GM23338 (cell line): ENCODE results near the gene DNAH17. TPM values are rescaled to one million over a fixed set of nuclear protein-coding genes. Genes with fewer than 3 reads are reported as not detected.

ENCODE experiments used
- ATAC-seq: fragments of 200-7000 bp; cut with Tn5 transposase; 3 replicates; pipeline ENCODE4 v1.9.1; 2020
- DNase-seq: peaks from one replicate; pipeline ENCODE4 v3.0.0-alpha.2; 2015; ENCODE audit warnings: low spot score
- H2AFZ ChIP-seq: fragments of 200-600 bp; sonication (generic); 2 replicates; pipeline ENCODE4 v1.8.0; 2016; ENCODE audit warnings: antibody characterized with exemption, mild to moderate bottlenecking, moderate library complexity
- H3F3A ChIP-seq: fragments of 200-600 bp; sonication (generic); replicated peaks from 2 replicates; pipeline ENCODE4 v1.8.0; 2017; ENCODE audit warnings: antibody characterized with exemption, mixed run types, low read depth
- H3K27ac ChIP-seq: fragments of 200-600 bp; sonication (generic); 2 replicates; pipeline ENCODE4 v1.6.1; 2016; ENCODE audit warnings: low read depth
- H3K27me3 ChIP-seq: fragments of 200-600 bp; sonication (generic); 2 replicates; pipeline ENCODE4 v1.8.0; 2016; ENCODE audit warnings: mild to moderate bottlenecking, mixed run types, moderate library complexity; ENCODE audit not compliant: insufficient read depth
- H3K36me3 ChIP-seq: fragments of 200-600 bp; sonication (generic); 2 replicates; pipeline ENCODE4 v1.8.0; 2016; ENCODE audit warnings: mild to moderate bottlenecking; ENCODE audit not compliant: insufficient read depth
- H3K4me1 ChIP-seq: fragments of 200-600 bp; sonication (generic); 2 replicates; pipeline ENCODE4 v1.8.0; 2016; ENCODE audit warnings: mild to moderate bottlenecking, moderate library complexity; ENCODE audit not compliant: insufficient read depth
- H3K4me2 ChIP-seq: fragments of 200-600 bp; sonication (generic); 2 replicates; pipeline ENCODE4 v1.7.1; 2017; ENCODE audit warnings: mixed run types
- H3K4me3 ChIP-seq: fragments of 200-600 bp; sonication (generic); 2 replicates; pipeline ENCODE4 v1.6.1; 2016; ENCODE audit warnings: mixed run types
- H3K79me2 ChIP-seq: fragments of 200-600 bp; sonication (generic); replicated peaks from 2 replicates; pipeline ENCODE4 v1.8.0; 2017; ENCODE audit warnings: mild to moderate bottlenecking; ENCODE audit not compliant: insufficient read depth
- H3K9me2 ChIP-seq: fragments of 200-600 bp; sonication (generic); 2 replicates; pipeline ENCODE4 v1.8.0; 2017; ENCODE audit not compliant: insufficient read depth
- H4K20me1 ChIP-seq: fragments of 200-600 bp; sonication (generic); replicated peaks from 2 replicates; pipeline ENCODE4 v1.8.0; 2017; ENCODE audit warnings: mild to moderate bottlenecking; ENCODE audit not compliant: insufficient read depth
- H3K27ac Mint-ChIP-seq: 2 replicates; pipeline ENCODE4 v1.8.0; 2020; ENCODE audit warnings: inconsistent platforms, mild to moderate bottlenecking, moderate library complexity, mixed read lengths
- H3K27me3 Mint-ChIP-seq: 3 replicates; pipeline ENCODE4 v1.8.0; 2022; ENCODE audit warnings: low read depth, mild to moderate bottlenecking, moderate library complexity, mixed read lengths, inconsistent platforms; ENCODE audit not compliant: insufficient read depth, poor library complexity
- H3K36me3 Mint-ChIP-seq: 3 replicates; pipeline ENCODE4 v1.8.0; 2021; ENCODE audit warnings: low read depth, mild to moderate bottlenecking, inconsistent platforms, moderate library complexity, mixed read lengths
- H3K4me1 Mint-ChIP-seq: 3 replicates; pipeline ENCODE4 v1.8.0; 2020; ENCODE audit warnings: mild to moderate bottlenecking, inconsistent platforms, mixed read lengths
- H3K4me3 Mint-ChIP-seq: 3 replicates; pipeline ENCODE4 v1.8.0; 2021; ENCODE audit warnings: moderate library complexity, mild to moderate bottlenecking, inconsistent platforms, mixed read lengths
- H3K9me3 Mint-ChIP-seq: 3 replicates; pipeline ENCODE4 v1.8.0; 2020; ENCODE audit warnings: moderate library complexity, mild to moderate bottlenecking, inconsistent platforms, mixed read lengths
- CREB1 ChIP-seq: fragments of 250-450 bp; sonication (Bioruptor Pico); IDR thresholded peaks from 2 replicates; pipeline ENCODE4 v1.5.0; 2020; ENCODE audit warnings: low read depth, mild to moderate bottlenecking, moderate library complexity
- STAT1 ChIP-seq: IDR thresholded peaks from one replicate; pipeline ENCODE4 v1.6.1; 2016; ENCODE audit warnings: antibody characterized with exemption; ENCODE audit not compliant: unreplicated experiment
- ZNF462 ChIP-seq: fragments of 250-450 bp; sonication (Bioruptor Pico); IDR thresholded peaks from 2 replicates; pipeline ENCODE4 v1.5.0; 2020; ENCODE audit warnings: mild to moderate bottlenecking, moderate library complexity
- polyA plus RNA-seq: library from polyadenylated mRNA; unstranded; fragments of >200 nt; fragmentation: Nextera tagmentation; extraction: Ambion mirVana; gene quantifications from 2 replicates; pipeline ENCODE4 v1.2.1, GENCODE V29; 2016
- total RNA-seq: library from RNA; depleted of rRNA; stranded (reverse); fragments of >200 nt; shearing (Covaris generic); gene quantifications from 2 replicates; pipeline ENCODE4 v1.2.3, GENCODE V29; 2014
- TF ChIP-seq, protein P1 (sequence below), 2 experiments: fragments of 200-600 bp in 1 of 2; sonication (generic) in 1 of 2; conservative IDR thresholded peaks; 2 replicates each; pipeline versions ENCODE4 v1.5.1 to v1.6.1; 2016 to 2017; ENCODE audit warnings: antibody characterized with exemption in 2 of 2, low read depth in 2 of 2, mild to moderate bottlenecking in 2 of 2, moderate library complexity in 1 of 2

The DNAH17 gene
- total and polyA plus RNA-seq, 2 experiments from 2014 or later: 0.59 to 2.0 TPM

- no peak for TF ChIP-seq ZNF462 (CRISPR knock-in tag)
- TF ChIP-seq STAT1: no peak
Measured at GRCh38 chr17:78449983-78450595, 127.1 kb downstream of the DNAH17 start (continued).

- Mint-ChIP-seq H3K27ac (no peak overlapping the region), H3K4me1 (no peaks in the 10 kb centered on the region; the same call in 2 of the 3 replicates), H3K36me3 (no peaks in the 10 kb centered on the region), H3K4me3 (no peak overlapping the region), H3K27me3 (peaks cover 14% of the 10 kb centered on the region), H3K9me3 (peaks cover 5% of the 10 kb centered on the region; the same call in 2 of the 3 replicates)
- no peak for ATAC-seq
- Histone ChIP-seq H3K79me2 (no peaks in the 10 kb centered on the region), H3K4me1 (no peaks in the 10 kb centered on the region), H2AFZ (no peak overlapping the region), H3K36me3 (no peaks in the 10 kb centered on the region), H3K4me3 (no peak overlapping the region), H3K4me2 (no peak overlapping the region), H3K27me3 (no peaks in the 10 kb centered on the region), H3K9me2 (no peaks in the 10 kb centered on the region), H3F3A (no peaks in the 10 kb centered on the region), H3K27ac (no peak overlapping the region), H4K20me1 (no peaks in the 10 kb centered on the region)
- no peak for TF ChIP-seq CREB1
- TF ChIP-seq, protein P1, sequence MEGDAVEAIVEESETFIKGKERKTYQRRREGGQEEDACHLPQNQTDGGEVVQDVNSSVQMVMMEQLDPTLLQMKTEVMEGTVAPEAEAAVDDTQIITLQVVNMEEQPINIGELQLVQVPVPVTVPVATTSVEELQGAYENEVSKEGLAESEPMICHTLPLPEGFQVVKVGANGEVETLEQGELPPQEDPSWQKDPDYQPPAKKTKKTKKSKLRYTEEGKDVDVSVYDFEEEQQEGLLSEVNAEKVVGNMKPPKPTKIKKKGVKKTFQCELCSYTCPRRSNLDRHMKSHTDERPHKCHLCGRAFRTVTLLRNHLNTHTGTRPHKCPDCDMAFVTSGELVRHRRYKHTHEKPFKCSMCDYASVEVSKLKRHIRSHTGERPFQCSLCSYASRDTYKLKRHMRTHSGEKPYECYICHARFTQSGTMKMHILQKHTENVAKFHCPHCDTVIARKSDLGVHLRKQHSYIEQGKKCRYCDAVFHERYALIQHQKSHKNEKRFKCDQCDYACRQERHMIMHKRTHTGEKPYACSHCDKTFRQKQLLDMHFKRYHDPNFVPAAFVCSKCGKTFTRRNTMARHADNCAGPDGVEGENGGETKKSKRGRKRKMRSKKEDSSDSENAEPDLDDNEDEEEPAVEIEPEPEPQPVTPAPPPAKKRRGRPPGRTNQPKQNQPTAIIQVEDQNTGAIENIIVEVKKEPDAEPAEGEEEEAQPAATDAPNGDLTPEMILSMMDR (conservative IDR thresholded peaks at IDR 0.05; ENCODE audit: low read depth in 2 of 2): peak; percentile 55
- peak; percentile 15 for DNase-seq
Measured at GRCh38 chr17:78448356-78448993, 128.7 kb downstream of the DNAH17 start.
